Measurements from ENCODE around the gene SIN3B. TPM values are rescaled to one million over a fixed set of nuclear protein-coding genes. Genes with fewer than 3 reads are reported as not detected.
"Not testable (repeated sequence)": the region's sequence is repeated elsewhere in the genome, so short reads cannot be mapped to it uniquely, and the experiment has no call there.

The SIN3B gene, protein sequence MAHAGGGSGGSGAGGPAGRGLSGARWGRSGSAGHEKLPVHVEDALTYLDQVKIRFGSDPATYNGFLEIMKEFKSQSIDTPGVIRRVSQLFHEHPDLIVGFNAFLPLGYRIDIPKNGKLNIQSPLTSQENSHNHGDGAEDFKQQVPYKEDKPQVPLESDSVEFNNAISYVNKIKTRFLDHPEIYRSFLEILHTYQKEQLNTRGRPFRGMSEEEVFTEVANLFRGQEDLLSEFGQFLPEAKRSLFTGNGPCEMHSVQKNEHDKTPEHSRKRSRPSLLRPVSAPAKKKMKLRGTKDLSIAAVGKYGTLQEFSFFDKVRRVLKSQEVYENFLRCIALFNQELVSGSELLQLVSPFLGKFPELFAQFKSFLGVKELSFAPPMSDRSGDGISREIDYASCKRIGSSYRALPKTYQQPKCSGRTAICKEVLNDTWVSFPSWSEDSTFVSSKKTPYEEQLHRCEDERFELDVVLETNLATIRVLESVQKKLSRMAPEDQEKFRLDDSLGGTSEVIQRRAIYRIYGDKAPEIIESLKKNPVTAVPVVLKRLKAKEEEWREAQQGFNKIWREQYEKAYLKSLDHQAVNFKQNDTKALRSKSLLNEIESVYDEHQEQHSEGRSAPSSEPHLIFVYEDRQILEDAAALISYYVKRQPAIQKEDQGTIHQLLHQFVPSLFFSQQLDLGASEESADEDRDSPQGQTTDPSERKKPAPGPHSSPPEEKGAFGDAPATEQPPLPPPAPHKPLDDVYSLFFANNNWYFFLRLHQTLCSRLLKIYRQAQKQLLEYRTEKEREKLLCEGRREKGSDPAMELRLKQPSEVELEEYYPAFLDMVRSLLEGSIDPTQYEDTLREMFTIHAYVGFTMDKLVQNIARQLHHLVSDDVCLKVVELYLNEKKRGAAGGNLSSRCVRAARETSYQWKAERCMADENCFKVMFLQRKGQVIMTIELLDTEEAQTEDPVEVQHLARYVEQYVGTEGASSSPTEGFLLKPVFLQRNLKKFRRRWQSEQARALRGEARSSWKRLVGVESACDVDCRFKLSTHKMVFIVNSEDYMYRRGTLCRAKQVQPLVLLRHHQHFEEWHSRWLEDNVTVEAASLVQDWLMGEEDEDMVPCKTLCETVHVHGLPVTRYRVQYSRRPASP
- polyA plus RNA-seq (ENCODE audit: insufficient read length in 4 of 4) = 10 to 100 TPM; 46.8 to 87.0 (median 63.7) TPM

DNA sequence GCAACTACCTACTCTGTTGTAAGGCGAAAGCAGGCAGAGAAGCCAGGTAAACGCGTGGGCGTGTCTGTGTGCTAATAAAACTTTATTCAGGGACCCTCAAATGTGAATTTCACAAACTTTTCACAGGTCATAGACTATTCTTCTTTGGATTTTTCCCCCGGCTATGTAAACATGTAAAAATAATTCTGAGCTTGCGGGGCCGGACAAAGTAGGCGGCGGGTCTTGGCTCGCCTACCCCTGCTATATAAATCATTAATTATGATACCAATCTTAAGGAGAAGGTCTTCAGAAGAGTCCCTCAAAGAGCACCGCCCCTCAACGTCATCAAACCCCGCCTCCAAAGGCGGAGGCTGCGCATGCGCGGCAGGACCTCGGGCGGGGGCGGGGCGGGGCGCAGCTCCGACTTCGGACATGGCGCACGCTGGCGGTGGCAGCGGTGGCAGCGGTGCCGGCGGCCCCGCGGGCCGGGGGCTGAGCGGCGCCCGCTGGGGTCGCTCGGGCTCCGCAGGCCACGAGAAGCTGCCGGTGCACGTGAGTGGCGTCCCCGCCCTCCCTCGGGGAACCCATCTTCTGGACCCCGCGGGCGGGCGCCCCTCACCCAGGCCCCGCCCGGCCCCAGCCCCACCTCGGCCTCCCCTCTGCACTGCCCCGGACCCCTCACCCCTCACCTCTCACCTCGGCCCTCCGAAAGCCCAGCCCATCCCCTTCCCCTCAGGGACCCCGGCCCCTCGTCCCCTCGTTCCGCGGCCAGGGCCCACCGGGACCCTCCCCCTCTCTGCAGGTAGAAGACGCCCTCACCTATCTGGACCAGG is at the start of gene SIN3B:
SIN3B (plus strand) TSS at position 389 of the 812 bp plus-strand sequence; CDS start at position 412, 23 bp downstream.
- peak; percentile 71 to 77 (median 75) for DNase-seq (ENCODE audit: low read depth in 4 of 4, low spot score in 3 of 4)

DNA sequence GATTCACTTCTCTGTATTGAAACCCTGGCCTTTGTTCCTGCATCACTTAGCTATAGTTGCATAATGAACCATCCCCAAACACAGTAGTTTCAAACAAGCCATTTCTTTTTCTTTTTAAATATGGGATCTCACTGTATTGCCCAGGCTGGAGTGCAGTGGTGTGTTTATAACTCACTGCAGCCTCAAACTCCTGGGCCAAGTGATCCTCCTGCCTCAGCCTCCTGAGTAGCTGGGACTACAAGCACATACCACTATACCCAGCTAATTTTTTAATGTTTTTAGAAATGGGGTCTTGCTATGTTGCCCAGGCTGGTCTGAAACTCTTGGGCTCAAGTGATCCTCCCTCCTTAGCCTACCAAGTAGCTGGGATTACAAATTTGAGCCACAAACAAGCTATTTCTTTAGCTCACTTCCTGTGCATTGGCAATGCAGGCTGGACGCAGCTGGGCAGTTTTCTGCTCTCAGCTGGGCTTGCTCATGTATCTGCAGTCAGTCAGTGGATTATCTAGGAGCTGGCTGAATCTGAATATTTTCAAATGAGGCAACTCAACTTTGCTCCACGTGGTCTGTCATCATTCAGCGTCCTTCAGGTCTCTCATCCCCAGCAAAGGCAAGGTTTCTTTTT is 49.5 kb upstream of the SIN3B start:
- DNase-seq (ENCODE audit: low read depth in 4 of 4, low spot score in 3 of 4) = no peak

DNA sequence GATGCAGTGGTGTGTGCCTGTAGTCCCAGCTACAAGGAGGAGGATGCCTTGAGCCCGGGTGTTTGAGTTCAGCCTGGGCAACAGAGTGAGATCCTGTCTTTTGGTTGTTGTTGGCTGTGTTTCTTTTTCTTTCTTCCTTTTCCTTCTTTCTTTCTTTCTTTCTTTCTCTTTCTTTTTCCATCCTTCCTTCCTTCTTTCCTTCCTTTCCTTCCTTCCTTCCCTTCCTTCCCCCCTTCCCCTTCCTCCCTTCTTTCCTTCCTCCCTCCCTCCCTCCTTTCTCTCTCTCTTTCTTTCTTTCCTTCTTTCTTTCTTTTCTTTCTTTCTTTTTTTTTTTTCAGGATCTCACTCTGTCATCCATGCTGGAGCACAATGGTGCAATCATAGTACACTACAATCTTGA is 46.5 kb upstream of the SIN3B start:
- DNase-seq (ENCODE audit: low read depth in 4 of 4, low spot score in 3 of 4) = no peak

DNA sequence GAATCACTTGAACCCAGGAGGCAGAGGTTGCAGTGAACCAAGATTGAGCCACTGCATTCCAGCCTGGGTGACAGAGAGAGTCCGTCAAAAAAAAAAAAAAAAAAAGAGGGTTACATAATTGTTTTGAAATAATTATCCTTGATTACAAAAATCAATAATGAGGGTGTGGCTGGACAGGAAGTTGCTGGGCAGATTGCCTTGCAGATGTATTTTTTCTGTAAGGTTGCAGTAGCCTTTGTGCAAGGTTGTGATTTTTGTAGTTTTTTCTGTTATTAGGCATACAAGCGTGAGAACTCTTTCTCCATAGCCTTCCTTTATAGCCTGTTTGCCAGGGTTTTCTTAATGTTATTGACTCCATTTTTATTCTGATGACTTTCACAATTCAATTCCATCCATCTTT is 40.7 kb upstream of the SIN3B start:
- no peak for DNase-seq (ENCODE audit: low read depth in 4 of 4, low spot score in 3 of 4)

DNA sequence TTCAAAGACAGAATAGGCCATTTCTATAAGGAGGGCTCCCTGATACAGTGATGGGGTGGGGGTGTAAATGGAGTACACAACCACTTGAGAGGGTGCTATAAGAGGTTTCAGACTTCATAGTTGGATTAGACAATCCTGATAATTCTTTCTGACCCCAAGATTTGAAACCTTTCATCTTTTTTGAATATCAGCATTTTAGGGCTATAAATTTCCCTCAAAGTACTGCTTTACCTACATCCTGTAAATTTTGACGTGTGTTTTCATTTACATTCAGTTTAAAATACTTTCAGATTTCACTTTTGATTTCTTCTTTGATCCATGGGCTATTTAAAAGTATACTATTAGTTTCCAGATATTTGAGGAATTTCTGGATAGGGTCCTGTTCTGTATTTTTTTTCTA is 40.0 kb upstream of the SIN3B start:
- no peak for DNase-seq (ENCODE audit: low read depth in 4 of 4, low spot score in 3 of 4)

DNA sequence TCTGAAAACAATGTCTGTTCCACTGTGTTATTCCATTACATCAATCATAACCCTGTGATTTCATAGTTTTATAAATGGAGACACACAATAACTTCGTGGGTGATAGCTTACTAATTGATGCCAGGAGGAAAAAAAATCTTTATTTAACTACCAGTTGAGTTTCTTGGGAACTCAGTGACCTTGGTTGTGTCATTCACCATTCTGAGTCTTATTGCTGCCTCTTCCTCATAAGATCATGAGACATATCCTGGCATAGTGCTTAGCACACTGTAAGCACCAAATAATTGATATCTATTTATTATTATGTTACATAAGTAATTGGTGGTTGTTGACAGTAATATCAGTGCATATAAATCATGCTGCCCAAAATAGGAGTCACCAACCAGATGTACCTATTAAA is 39.1 kb upstream of the SIN3B start:
- no peak for DNase-seq (ENCODE audit: low read depth in 4 of 4, low spot score in 3 of 4)

DNA sequence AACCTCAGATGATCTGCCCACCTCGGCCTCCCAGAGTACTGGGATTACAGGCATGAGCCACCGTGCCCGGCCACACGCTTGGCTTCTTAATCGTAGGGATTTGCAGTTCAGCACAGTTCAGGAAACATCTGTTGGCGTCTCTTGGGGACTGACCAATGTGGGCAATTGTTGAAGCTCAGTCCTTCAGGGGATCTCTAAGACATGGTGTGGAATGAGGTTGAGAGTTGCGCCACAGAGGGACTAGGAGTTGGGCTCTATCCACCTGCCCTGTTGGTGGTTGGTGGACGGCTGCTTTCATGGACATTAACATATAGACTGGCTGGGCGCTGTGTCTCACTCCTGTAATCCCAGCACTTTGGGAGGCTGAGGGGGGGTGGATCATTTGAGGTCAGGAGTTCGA is 37.3 kb upstream of the SIN3B start:
- no peak for DNase-seq (ENCODE audit: low read depth in 4 of 4, low spot score in 3 of 4)

DNA sequence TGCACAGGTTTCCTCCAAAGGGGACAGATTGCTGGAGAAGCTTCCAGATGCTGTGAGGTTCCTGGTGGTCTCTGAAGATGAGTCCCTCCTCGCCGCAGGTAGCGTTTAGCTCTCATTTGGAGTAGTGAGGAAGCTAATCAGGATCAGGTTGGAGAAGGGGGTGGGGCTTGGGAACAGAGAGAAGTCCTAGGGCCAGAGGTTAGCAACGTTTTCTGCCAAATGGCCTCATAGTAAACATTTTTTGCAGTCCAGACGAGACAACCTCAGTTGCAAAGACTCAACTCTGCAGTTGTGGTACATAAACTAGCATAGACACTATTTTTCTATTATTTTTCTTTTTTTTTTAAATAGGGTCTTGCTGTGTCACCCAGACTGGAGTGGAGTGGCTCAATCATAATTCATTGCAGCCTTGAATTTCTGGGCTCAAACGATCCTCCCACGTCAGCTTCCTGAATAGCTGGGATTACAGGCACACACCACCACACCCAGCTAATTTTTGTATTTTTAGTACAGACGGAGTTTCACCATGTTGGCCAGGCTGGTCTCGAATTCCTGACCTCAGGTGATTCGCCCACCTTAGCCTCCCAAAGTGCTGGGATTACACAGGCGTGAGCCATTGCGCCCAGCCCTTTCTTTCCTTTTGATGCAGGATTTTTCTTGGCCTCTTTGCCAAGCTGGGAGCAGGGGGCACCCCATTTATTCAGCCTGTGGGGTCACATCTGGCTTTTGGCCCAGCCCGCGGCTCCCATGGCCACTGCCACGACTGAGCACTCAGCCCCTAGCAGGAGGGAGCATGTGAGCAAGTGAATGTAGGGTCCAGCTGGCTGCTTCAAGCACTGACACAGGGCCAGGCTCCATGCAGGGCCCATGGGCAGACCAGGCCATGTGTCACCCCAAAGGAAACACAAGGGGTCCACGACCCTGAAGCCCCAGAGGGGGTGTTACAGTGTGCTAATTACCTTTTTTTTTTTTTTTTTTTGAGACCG is 34.4 kb upstream of the SIN3B start:
- no peak for DNase-seq (ENCODE audit: low read depth in 4 of 4, low spot score in 3 of 4)

DNA sequence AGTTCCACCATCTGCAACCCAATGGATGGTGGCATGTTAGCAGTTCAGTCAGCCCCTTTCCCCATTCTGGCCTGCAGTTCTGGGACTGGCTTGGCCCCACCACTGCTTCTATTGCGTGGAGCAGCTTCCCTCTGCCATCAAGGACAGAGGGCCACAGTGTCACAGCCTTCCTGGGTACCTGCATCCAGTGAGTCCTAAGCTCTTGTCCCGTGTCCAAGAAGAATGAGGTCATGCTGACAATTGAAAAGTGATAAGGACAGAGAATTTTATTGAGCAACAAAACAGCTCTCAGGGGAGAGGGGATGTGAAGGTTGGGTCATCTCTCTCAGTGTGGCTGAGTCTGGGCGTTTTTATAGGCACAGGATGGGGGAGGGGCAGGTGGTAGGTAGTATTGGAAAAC is 33.5 kb upstream of the SIN3B start:
- DNase-seq (ENCODE audit: low read depth in 4 of 4, low spot score in 3 of 4) = no peak

DNA sequence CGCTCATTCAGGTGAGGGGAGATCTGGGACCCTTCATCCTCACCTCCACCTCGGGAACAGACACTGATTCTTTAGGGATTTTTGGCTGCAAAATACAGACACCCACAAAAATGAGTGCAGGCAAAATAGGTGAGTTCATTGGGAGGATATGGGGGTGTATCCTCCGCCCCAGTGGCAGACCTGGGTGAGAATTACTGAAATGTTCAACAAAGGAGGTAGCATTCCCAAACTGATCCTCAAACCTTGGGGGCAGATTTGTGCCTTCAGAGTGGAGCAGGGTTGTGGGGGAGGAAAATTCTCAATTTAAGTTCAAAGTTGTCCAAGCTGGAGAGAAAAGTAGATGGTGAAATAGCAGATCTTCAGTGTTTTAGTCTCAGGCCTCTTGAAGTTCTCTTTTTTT is 31.3 kb upstream of the SIN3B start:
- no peak for DNase-seq (ENCODE audit: low read depth in 4 of 4, low spot score in 3 of 4)

DNA sequence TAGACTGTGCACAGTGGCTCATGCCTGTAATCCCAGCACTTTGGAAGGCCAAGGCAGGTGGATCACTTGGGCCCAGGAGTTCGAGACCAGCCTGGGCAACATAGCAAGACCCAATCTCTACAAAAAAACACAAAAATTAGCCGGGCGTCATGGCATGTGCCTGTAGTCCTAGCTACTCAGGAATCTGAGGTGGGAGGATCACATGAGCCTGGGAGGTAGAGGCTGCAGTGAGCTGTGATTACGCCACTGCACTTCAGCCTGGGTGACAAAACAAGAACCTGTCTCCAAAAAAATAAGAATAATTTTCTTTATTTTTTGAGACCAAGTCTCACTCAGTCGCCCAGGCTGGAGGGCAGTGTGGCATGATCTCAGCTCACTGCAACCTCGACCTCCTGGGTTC is 30.9 kb upstream of the SIN3B start:
- DNase-seq (ENCODE audit: low read depth in 4 of 4, low spot score in 3 of 4) = not testable (repeated sequence)

DNA sequence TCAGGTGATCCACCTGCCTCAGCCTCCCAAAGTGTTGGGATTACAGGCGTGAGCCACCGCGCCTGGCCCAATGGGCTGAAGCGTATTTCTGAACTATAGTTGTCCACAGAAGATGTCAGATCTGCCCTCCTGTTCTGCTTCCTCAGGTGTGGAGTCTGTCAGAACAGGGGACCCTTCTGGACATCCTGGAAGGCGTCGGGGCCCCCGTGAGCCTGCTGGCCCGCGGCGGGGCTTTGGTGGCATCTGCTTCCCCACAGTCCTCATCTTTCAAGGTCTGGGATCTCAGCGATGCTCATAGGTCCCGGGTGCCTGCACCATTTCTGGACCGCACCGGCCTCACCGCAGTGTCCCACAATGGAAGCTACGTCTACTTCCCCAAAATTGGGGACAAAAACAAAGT is 29.5 kb upstream of the SIN3B start:
- no peak for DNase-seq (ENCODE audit: low read depth in 4 of 4, low spot score in 3 of 4)

DNA sequence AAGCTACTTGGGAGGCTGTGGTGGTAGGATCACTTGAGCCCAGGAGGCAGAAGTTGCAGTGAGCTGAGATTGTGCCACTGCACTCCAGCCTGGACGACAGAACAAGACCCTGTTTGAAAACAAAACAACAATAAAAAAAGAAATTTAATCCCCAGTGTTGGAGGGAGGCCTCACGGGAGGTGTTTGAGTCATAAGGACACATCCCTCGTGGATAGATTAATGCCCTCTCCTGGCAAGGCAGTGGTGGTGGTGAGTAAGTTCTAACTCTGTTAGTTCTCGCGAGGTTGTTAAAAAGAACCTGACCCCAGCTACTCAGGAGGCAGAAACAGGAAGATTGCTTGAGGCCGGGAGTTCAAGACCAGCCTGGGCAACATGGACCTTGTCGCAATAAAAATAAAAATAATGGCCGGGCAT is 27.6 kb upstream of the SIN3B start:
- DNase-seq (ENCODE audit: low read depth in 4 of 4, low spot score in 3 of 4) = no peak

DNA sequence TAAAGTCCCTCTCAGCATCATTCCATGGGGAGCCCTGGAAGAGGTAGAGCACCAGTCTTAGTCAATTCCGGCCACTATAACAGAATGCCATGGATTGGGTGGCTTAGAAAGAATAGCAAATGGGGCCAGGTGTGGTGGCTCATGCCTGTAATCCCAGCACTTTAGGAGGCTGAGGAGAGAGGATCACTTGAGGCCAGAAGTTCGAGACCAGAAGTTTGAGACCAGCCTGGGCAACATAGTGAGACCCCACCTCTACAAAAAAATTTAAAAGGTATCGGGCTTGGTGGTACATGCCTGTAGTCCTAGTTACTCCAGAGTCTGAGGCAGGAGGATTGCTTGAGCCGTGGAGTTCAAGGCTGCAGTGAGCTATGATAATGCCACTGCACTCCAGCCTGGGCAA is 25.0 kb upstream of the SIN3B start:
- DNase-seq (ENCODE audit: low read depth in 4 of 4, low spot score in 3 of 4) = no peak

DNA sequence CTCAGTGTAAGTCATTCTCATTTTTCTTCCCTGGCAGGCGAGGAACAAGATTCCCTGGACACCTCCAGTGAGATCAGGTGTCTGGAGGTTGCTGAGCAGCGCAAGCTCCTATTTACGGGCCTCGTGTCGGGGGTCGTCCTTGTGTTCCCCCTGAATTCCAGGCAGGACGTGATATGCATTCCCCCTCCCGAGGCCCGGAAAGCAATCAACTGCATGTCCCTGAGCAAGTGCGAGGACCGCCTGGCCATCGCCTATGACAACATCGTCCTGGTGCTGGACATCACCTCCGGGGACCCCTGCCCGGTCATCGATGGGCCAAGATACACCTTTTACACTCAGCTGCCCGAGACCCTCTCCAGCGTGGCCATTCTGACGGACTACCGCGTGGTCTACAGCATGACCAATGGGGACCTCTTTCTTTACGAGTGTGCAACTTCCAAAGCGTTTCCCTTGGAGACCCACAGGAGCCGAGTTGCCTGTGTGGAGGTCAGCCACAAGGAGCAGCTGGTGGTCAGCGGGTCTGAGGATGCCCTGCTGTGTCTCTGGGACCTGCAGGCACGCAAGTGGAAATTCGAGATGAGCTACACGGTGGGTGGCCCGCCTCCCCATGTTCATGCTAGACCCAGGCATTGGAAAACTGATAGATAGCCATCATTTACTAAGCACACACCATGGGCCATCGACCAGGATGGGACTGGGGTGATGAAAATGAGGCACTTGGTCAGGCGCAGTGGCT is 21.5 kb upstream of the SIN3B start:
- DNase-seq (ENCODE audit: low read depth in 4 of 4, low spot score in 3 of 4) = no peak

DNA sequence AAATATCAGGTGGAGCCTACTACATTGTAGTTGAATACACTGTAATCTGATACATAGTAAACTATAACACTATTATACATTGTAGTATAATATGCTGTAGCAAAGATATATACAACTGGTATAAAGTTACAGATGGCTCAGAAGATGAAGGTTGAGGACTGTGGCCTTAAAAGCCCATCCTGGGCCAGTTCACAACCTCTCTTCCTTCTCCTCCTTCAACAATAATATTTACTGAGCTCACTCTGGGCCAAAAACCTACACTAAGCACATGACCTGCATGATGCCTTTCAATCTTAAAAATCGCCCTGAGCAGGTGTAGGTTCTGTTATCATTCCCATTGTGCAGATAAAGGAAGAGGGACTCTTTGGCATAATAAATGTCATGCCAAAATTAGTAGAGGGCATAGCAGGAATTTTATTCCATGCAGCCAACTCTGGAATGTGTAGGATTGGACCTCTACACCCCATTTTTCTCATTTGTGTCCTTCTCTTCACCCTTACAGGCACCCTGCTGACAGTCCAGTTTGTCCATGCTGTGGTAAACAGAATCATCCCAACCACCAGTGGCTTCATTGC is 14.6 kb upstream of the SIN3B start:
- no peak for DNase-seq (ENCODE audit: low read depth in 4 of 4, low spot score in 3 of 4)

DNA sequence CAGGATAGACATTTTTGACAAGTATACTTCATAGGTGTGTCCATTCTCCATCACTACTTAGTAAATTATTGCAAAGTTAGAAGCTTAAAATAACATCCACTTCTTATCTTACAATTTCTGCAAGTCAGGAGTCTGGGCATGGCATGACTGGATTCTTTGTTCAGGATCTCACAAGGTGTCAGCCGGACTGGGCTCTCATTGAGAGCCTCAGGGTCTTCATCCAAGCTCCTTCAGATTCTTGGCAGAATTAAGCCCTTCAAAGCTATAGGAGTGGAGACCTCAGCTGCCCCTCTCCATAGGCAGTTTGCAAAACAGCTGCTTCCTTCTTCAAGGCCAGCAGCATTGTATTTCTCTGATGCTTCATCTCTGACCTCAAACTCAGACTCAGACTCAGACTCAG is 9.1 kb upstream of the SIN3B start:
- DNase-seq (ENCODE audit: low read depth in 4 of 4, low spot score in 3 of 4) = no peak

DNA sequence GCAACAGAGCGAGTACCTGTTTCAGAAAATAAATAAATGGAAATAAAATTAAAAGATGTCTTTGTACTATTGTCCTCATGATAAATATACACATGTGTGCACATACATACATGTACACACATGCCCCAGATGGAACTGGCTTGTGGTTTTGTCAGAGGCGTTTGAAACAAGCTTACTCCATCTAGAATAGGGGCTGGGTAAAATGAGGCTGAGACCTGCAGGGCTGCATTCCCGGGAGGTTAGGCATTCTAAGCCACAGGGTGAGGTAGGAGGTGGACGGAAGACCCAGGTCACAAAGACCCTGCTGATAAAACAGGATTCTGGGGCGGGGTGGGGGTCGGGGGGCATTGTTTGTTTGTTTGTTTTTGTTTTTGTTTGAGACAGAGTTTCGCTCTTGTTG is 8.1 kb upstream of the SIN3B start:
- no peak for DNase-seq (ENCODE audit: low read depth in 4 of 4, low spot score in 3 of 4)

Measured in left renal pelvis (tissue), 4 donors.